ENCODE data around the gene TAS1R3.

Gene TAS1R3

DNA sequence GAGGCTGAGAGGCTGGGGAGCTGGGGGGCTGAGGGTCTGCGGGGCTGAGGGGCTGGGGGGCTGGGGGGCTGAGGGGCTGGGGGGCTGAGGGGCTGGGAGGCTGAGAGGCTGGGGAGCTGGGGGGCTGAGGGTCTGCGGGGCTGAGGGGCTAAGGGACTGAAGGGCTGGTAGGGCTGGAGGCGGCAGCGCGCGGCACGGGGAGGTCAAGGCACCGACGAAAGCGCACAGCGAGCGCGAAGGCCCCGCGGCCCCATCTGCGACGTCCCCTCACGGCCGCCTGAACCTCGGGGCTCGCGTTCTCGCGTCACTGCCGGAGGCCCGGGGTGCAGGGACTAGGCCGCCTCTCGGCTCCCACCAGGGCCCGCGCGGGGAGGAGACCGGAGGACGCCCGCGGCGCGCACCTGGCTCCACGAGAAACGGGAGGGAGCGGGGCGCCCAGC lies 7.0 kb upstream of the TAS1R3 start:
- DNase-seq (ENCODE audit: low spot score), result no peak

DNA sequence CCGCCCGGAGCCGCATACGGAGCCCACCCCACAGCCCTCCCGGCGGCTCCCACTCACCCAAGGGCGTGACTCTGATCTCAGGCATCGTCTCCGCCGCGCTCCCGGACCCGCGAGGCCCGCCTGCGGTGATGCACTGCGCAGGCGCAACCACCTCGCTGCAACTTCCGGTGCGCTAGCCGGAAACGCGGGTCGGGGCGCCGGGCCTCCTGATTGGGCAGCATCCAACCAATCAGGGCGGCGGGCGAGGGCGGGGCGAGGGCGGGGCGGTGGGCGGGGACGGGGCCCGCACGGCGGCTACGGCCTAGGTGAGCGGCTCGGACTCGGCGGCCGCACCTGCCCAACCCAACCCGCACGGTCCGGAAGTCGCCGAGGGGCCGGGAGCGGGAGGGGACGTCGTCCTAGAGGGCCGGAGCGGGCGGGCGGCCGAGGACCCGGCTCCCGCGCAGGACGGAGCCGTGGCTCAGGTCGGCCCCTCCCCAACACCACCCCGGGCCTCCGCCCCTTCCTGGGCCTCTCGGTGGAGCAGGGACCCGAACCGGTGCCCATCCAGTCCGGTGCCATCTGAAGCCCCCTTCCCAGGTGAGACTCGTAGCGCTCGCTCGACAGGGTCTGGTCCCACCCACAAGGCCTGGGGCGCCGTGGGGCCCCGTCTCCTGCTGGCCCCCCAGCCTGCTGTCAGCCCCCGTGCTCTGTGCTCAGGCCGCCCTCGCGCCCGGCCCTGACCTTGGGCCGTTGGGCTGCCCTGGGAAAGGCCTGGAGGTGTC lies 6.4 kb upstream of the TAS1R3 start, which contains the start of the genes CPTP and INTS11:
Gene CPTP, plus strand, starts transcription at position 279 of the 764 bp plus-strand sequence. CDS start 2,109 bp downstream, outside the sequence.
Gene INTS11, minus strand, starts transcription at position 137 of the 764 bp plus-strand sequence. Its CDS starts 52 bp downstream, at position 85.
- peak; percentile 82 for DNase-seq (ENCODE audit: low spot score)

DNA sequence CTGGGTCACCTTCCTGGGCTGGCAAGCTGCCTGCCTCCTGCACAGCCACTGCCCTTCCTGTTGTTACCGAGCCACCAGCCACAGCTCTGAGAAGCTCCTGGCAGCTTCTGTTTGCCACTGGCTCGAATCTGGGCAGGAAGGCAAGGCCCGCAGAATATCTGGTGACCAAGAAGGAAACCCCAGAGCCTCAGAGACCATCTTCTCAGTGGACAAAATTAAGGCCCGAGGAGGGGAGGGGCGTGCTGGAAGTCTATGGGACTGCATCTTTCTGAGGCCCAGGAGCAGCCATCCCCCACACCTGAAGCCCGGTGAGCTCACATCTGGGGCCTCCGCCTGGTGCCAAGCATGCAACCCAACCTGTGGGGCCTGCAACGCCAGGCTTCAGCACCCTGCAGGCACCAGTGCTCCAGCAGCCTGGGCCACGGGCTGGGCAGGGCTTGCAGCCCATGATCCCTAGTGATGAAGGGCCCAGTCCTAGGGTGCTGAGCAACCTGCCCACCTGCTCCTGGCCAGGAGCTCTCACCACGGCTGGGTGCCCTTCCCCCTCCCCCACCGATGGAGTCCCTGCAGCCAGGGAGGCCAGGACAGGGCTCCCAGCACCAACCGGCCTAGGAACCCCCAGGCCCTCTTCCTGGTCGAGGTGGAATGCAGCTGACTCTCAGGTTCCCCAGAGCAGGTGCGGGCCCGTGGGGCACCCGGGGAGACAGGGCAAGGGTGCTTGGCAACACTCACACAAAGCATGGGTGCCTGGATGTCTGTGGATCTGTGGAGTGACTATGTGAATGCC lies 5.6 kb upstream of the TAS1R3 start:
- DNase-seq (ENCODE audit: low spot score), result no peak

DNA sequence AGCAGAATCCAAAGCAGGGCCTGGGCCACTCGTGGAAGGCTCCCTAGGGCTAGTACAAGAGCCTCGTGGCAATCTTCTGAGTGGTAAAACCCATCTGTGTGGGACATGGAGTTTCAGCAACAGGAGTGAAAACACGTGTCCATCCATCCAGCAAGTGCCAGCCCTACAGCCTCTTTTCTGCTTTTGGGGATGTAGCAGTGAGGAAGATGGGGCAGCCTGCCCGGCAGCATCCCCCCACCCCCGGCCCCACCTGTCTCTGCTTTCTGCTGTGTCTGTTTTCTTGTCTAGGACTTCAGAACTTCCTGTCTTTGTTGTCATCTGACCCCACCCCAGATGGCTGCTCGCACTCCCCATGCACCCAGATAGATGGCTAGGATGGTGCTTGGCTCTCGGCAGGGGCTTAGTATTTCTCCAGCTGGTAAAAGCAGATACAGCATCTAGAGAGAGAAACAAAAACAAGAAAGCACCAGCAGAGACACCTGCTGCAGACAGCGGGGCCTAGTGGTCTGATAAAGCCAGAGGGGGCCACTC lies 4.9 kb upstream of the TAS1R3 start:
- no peak for DNase-seq (ENCODE audit: low spot score)

DNA sequence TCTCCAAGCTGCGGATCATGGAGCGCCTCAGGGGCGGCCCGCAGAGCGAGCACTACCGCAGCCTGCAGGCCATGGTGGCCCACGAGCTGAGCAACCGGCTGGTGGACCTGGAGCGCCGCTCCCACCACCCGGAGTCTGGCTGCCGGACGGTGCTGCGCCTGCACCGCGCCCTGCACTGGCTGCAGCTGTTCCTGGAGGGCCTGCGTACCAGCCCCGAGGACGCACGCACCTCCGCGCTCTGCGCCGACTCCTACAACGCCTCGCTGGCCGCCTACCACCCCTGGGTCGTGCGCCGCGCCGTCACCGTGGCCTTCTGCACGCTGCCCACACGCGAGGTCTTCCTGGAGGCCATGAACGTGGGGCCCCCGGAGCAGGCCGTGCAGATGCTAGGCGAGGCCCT lies 3.8 kb upstream of the TAS1R3 start:
- no peak for DNase-seq (ENCODE audit: low spot score)

DNA sequence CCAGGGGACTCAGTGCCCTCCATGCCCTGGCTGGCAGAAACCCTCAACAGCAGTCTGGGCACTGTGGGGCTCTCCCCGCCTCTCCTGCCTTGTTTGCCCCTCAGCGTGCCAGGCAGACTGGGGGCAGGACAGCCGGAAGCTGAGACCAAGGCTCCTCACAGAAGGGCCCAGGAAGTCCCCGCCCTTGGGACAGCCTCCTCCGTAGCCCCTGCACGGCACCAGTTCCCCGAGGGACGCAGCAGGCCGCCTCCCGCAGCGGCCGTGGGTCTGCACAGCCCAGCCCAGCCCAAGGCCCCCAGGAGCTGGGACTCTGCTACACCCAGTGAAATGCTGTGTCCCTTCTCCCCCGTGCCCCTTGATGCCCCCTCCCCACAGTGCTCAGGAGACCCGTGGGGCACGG lies 2.8 kb upstream of the TAS1R3 start:
- no peak for DNase-seq (ENCODE audit: low spot score)

DNA sequence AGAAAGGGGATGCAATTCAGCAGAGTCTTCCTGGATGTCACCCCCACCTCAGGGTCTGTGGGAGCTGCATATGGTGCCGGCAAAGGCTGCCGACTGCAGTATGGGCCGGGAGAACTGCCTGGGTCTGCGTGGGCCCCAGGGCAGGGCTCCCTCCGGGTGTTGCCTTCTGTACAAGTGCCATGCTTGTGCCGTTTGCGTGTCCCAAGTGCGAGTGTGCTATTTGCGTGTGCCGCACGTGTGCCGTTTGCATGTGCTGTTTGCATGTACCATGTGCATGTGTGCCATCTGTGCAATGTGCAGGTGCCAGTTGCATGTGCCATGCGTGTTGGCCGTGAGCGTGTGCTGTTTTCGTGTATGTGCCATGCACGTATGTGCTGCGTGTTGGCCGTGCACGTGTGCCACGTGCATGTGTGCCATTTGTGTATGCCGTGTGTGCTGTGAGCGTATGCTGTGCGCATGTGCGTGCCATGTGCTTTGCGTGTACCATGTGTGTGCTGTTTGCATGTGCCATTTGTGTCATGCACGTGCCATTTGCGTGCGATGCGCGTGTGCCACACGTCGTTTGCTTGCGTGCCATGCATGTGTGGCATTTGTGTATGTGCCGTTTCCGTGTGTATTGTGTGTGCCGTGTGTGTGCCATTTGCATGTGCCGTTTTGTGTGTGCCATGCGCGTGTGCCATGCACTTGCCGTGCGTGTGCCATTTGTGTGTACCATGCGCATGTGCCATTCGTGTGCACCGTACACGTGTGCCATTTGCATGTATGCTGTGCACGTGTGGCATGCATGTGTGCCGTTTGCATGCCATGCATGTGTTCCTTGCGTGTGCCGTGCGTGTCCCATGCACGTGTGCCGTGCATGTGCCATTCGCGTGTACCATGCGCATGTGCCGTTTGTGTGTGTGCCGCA lies 1.5 kb upstream of the TAS1R3 start:
- DNase-seq (ENCODE audit: low spot score), result no peak

DNA sequence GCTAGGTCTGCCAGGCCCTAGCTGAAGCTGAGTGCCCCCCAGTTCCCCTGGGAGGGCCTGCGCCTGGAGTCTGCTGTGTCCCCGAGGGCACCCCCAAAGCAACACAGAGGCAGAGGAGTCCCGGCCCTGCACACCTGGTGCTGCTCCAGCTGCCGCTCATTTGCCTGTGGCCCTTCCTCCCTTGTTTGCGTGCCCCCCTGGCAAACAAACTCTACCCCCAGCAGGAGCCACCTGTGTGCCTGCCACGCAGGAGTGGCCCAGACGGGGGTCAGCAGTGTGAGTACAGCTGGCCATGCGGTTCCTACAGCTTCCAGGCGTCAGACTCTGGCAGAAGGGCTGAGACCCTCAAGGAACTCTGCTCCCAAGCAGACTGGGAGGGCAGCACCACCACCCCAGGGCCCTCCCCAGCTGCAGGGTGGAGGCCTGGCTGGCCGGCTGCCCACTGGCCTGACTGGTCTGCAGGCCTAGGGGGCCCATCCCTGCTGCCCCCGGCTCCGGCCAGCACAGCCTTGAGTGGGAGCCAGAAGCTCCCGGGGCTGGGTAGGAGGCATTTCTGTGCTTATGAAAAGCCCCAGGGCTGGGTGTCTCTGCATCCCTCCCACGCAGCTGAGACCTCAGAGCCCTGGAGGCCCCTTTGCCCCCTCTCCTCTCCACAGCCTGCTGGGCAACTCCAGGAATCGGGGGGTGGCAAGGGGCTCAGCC lies 563 bp upstream of the TAS1R3 start:
- no peak for DNase-seq (ENCODE audit: low spot score)

DNA sequence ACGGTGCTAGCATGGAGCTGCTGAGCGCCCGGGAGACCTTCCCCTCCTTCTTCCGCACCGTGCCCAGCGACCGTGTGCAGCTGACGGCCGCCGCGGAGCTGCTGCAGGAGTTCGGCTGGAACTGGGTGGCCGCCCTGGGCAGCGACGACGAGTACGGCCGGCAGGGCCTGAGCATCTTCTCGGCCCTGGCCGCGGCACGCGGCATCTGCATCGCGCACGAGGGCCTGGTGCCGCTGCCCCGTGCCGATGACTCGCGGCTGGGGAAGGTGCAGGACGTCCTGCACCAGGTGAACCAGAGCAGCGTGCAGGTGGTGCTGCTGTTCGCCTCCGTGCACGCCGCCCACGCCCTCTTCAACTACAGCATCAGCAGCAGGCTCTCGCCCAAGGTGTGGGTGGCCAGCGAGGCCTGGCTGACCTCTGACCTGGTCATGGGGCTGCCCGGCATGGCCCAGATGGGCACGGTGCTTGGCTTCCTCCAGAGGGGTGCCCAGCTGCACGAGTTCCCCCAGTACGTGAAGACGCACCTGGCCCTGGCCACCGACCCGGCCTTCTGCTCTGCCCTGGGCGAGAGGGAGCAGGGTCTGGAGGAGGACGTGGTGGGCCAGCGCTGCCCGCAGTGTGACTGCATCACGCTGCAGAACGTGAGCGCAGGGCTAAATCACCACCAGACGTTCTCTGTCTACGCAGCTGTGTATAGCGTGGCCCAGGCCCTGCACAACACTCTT lies 1.1 kb downstream of the TAS1R3 start:
- DNase-seq (ENCODE audit: low spot score), result no peak

DNA sequence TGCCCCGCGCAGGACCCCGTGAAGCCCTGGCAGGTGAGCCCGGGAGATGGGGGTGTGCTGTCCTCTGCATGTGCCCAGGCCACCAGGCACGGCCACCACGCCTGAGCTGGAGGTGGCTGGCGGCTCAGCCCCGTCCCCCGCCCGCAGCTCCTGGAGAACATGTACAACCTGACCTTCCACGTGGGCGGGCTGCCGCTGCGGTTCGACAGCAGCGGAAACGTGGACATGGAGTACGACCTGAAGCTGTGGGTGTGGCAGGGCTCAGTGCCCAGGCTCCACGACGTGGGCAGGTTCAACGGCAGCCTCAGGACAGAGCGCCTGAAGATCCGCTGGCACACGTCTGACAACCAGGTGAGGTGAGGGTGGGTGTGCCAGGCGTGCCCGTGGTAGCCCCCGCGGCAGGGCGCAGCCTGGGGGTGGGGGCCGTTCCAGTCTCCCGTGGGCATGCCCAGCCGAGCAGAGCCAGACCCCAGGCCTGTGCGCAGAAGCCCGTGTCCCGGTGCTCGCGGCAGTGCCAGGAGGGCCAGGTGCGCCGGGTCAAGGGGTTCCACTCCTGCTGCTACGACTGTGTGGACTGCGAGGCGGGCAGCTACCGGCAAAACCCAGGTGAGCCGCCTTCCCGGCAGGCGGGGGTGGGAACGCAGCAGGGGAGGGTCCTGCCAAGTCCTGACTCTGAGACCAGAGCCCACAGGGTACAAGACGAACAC lies 1.8 kb downstream of the TAS1R3 start:
- DNase-seq (ENCODE audit: low spot score), result no peak

DNA sequence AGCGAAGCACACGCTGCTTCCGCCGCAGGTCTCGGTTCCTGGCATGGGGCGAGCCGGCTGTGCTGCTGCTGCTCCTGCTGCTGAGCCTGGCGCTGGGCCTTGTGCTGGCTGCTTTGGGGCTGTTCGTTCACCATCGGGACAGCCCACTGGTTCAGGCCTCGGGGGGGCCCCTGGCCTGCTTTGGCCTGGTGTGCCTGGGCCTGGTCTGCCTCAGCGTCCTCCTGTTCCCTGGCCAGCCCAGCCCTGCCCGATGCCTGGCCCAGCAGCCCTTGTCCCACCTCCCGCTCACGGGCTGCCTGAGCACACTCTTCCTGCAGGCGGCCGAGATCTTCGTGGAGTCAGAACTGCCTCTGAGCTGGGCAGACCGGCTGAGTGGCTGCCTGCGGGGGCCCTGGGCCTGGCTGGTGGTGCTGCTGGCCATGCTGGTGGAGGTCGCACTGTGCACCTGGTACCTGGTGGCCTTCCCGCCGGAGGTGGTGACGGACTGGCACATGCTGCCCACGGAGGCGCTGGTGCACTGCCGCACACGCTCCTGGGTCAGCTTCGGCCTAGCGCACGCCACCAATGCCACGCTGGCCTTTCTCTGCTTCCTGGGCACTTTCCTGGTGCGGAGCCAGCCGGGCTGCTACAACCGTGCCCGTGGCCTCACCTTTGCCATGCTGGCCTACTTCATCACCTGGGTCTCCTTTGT lies 2.6 kb downstream of the TAS1R3 start:
- DNase-seq (ENCODE audit: low spot score), result no peak

DNA sequence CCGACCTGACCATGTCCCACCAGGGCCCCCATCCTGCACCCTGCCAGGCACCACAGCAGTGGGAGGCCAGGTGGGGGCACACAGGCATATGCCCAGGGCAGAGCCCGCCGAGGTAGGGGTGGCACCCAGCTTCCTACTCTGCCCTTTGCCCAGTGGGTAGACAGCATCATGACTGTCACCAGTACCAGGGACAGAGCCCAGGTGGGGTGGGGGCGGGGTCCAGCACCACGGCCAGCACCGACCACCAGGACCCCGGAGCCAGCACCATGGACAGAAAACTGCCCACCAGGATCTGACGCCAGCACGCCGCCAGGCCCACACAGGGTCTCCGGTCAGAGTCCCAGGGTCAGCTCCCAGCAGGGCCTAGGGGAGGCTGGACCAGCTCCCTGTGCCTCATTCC lies 3.8 kb downstream of the TAS1R3 start:
- DNase-seq (ENCODE audit: low spot score), result no peak

DNA sequence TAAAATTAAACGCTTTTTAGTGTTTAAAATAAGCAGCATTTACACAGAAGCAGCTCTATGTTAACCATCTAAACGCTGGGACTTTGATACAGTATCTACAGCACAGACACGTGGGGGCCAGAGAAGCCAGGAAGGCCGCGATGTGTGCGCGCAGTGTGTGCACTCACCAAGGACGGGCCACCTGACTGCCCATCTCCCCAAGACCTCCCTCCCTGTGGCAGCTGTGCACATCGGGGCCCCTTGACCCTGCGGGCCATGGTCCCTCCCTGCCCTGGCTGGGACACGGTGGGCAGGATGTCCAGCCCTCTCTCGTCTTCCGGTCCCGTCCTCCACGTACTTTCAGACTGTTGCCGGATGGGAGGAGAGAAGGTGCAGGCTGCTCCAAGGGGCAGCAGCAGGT lies 4.2 kb downstream of the TAS1R3 start:
- DNase-seq (ENCODE audit: low spot score), result no peak

DNA sequence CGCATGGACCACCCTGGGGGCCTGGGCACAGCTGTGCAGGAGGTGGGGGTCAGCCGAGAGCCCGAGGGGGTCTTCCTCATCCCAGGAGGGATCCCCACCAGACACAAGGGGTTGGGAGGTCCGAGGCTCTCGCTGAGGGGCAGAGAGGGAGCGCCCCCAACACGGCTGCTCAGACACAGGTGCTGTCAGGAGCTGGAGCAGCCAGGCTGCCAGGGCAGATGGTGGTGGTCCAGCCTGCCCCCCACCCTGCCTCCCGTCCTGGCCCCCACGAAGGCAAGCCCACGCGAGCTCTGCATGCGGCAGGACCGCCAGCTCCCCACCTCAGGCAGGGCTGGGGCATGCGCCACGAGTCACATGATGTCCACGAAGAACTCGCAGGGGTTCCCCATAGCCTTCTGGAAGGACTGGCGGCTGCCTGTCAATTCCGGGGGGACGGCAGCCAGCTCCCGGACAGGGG lies 4.7 kb downstream of the TAS1R3 start:
- no peak for DNase-seq (ENCODE audit: low spot score)

DNA sequence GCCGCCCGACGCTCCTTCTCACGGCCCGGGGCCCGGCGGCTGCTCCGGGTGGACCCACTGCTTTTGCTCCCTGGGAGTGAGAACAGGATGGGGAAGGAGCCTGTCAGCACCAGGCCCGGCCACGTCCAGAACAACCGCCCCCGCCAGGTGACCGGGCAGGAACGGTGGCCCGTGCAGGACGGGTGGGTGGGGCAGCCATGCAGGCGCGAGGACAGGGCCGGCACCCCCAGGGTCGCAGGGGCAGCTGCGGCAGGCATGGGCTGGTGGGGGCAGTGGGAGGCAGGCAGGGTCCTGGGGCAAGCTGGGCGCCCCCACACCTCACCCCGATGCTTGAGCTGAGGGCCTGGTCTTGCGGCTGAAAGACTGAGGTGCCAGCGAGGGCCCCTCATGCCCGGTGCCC lies 5.4 kb downstream of the TAS1R3 start:
- DNase-seq (ENCODE audit: low spot score), result no peak

DNA sequence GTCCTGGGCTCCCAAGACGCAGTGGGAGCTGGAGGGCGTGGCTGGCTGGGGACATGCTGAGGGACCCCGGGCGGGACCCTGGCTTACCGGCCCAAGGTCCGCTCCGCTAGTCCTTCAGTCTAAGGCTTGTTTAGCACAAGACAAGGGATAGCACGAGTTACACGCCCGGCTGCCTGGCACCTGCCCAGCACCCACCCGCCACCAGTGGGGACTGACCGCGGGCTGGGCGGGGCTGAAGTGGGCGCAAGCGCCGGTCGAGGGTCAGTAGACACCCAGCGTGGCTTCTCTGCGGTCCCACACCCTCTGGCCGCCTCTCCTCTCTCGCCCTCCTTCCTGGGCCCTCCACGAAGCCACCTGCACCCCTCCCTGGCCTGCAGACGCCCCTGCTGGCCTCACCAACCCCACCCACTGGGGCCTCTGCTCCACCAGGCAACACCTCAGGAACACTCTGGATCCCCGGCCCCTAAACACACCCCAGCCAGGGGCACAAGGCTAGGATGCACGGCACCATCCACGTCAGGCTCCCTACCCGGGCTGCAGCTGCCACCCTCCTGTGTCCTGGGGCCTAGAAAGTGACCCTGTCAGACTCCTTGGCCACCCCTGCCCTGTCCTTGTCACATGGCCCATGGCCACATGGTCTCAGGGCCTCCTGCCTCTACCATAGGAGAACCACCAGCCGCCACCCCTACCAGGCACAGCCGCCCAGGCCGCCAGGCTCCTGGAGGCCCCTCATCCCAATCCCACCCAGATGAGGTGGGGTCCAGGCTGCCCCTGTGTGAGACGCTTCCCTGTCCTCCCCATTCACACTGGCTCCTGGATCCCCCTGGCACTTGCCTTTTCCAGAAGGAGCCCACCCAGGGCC lies 6.1 kb downstream of the TAS1R3 start:
- no peak for DNase-seq (ENCODE audit: low spot score)

DNA sequence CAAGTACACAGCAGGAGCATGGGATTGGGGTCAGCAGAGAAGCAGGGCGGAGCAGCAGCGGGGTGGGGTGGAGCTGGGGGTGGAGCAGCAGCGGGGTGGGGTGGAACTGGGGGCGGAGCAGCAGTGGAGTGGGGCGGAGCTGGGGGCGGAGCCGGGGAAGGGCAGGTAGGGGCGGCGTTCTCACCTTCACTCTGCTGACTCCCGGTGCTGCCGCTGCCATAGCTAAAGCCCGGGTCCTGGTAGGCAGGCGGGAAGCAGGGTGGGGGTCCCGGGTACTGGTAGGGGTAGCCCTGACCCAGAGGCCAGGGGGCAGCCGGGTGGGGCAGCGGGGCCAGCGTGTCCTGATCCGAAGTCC lies 6.7 kb downstream of the TAS1R3 start:
- DNase-seq (ENCODE audit: low spot score), result no peak

DNA sequence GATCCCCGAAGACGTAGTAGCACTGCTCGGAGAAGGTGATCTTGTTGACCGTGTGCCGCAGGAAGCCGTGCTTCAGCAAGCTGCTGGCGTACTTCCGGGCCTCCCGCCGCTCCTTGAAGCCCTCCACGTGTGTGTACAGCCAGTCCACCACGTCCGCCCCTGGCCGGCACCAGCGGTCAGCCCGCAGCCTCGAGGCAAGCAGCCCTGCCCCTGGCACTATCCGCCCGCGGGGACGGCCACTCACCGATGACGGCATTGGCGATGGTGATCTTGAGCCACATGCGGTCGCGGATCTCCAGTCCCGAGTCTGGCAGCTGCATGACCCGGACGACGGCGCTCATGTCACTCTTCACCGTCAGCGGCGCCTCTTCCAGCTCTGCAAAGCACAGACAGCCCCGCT lies 7.2 kb downstream of the TAS1R3 start:
- no peak for DNase-seq (ENCODE audit: low spot score)
